Transverse colon (tissue), 4 donors: ENCODE data around the gene PALM.

Source experiments
- CTCF ChIP-seq, 5 experiments: fragments of 200-600 bp in 3 of 5; fragments of 450-650 bp in 2 of 5; sonication (generic) in 3 of 5; IDR thresholded peaks; 1 replicate in 2 of 5; 2 replicates in 3 of 5; pipeline ENCODE4 v1.5.1; 2016 to 2017; ENCODE audit warnings: antibody characterized with exemption in 5 of 5, inconsistent platforms in 3 of 5, mild to moderate bottlenecking in 2 of 5, moderate library complexity in 1 of 5
- EP300 ChIP-seq: sonication (generic); formaldehyde crosslinking; IDR thresholded peaks from one replicate; pipeline ENCODE4 v1.6.1; 2017; ENCODE audit warnings: antibody characterized with exemption, low read depth
- POLR2A ChIP-seq: fragments of 450-650 bp; IDR thresholded peaks from one replicate; pipeline ENCODE4 v1.6.1; 2016; ENCODE audit warnings: antibody characterized with exemption, mild to moderate bottlenecking, moderate library complexity
- POLR2AphosphoS5 ChIP-seq, 3 donors: sonication (generic); formaldehyde crosslinking; IDR thresholded peaks; one replicate each; pipeline ENCODE4 v1.6.1; 2016; ENCODE audit warnings: antibody characterized with exemption in 3 of 3

GRCh38 chr19:791567-792305 is 83.0 kb downstream of the PALM start:
- TF ChIP-seq CTCF (IDR thresholded peaks at IDR 0.05) (no peak), EP300 (no peak), POLR2A (no peak), POLR2AphosphoS5 (IDR thresholded peaks at IDR 0.05) (no peak)
